A673 (cell line): ENCODE results near the gene FAM3C.

ENCODE experiments used
- CTCF ChIP-seq: fragments of 300-800, 200-600 bp; sonication (generic); conservative IDR thresholded peaks from 2 replicates; pipeline ENCODE4 v1.5.1; 2017; ENCODE audit warnings: low read depth, mild to moderate bottlenecking, antibody characterized with exemption, low read length, moderate library complexity, mixed read lengths
- EZH2 ChIP-seq: fragments of 200-600 bp; sonication (generic); IDR thresholded peaks from 2 replicates; pipeline ENCODE4 v1.6.1; 2017; ENCODE audit warnings: borderline replicate concordance, low read depth, mild to moderate bottlenecking, mixed read lengths, antibody characterized with exemption, low read length; ENCODE audit not compliant: poor library complexity, severe bottlenecking

GRCh38 chr7:121302214-121302745 lies 93.8 kb downstream of the FAM3C start:
- no peak for TF ChIP-seq CTCF
- no peak for TF ChIP-seq EZH2
